Skeletal muscle satellite cell (primary cell): ENCODE data around the gene PPP1R14C.
"Not testable (repeated sequence)": the region's sequence is repeated elsewhere in the genome, so short reads cannot be mapped to it uniquely, and the experiment has no call there.

ENCODE experiments used
- H3K27me3 ChIP-seq: 2 replicates; pipeline ENCODE4 v1.7.0; 2013; ENCODE audit warnings: low read length; ENCODE audit not compliant: control insufficient read depth, insufficient read depth
- H3K36me3 ChIP-seq: 2 replicates; pipeline ENCODE4 v1.7.0; 2013; ENCODE audit warnings: mild to moderate bottlenecking, control low read depth, low read length; ENCODE audit not compliant: insufficient read depth
- H3K4me1 ChIP-seq: 2 replicates; pipeline ENCODE4 v1.7.0; 2013; ENCODE audit warnings: low read length; ENCODE audit not compliant: control insufficient read depth, insufficient read depth
- H3K4me2 ChIP-seq: 2 replicates; pipeline ENCODE4 v1.7.0; 2013; ENCODE audit warnings: mild to moderate bottlenecking, low read length
- H3K4me3 ChIP-seq: 2 replicates; pipeline ENCODE4 v1.7.0; 2013; ENCODE audit warnings: low read length
- H3K9ac ChIP-seq: 2 replicates; pipeline ENCODE4 v1.7.0; 2013; ENCODE audit warnings: mild to moderate bottlenecking, low read depth, low read length, moderate library complexity
- H3K9me3 ChIP-seq: replicated peaks from 2 replicates; pipeline ENCODE4 v1.7.0; 2013; ENCODE audit warnings: mild to moderate bottlenecking, control low read depth, low read length

The PPP1R14C gene

GRCh38 chr6:150184850-150185731, 42.2 kb downstream of the PPP1R14C start:
- no peak overlapping the region for H3K9ac ChIP-seq
- H3K4me2 ChIP-seq = no peak overlapping the region
- H3K27me3 ChIP-seq = no peaks in the 10 kb centered on the region
- H3K4me3 ChIP-seq = no peak overlapping the region
- no peaks in the 10 kb centered on the region for H3K36me3 ChIP-seq
- no peaks in the 10 kb centered on the region for H3K4me1 ChIP-seq
- H3K9me3 ChIP-seq = no peaks in the 10 kb centered on the region

GRCh38 chr6:150185732-150186117, 42.9 kb downstream of the PPP1R14C start:
- H3K9me3 ChIP-seq = no peaks in the 10 kb centered on the region
- H3K27me3 ChIP-seq = no peaks in the 10 kb centered on the region
- no peak overlapping the region for H3K4me3 ChIP-seq
- H3K36me3 ChIP-seq = no peaks in the 10 kb centered on the region
- H3K9ac ChIP-seq = no peak overlapping the region
- no peaks in the 10 kb centered on the region for H3K4me1 ChIP-seq
- H3K4me2 ChIP-seq = no peak overlapping the region

- no peaks in the 10 kb centered on the region for H3K36me3 ChIP-seq
- no peak overlapping the region for H3K9ac ChIP-seq
- no peaks in the 10 kb centered on the region for H3K4me1 ChIP-seq
- no peaks in the 10 kb centered on the region for H3K27me3 ChIP-seq
- H3K4me3 ChIP-seq = no peak overlapping the region
- H3K4me2 ChIP-seq = no peak overlapping the region
- H3K9me3 ChIP-seq = no peaks in the 10 kb centered on the region
Measured at GRCh38 chr6:150186129-150186898, 43.5 kb downstream of the PPP1R14C start.

- H3K9ac ChIP-seq, H3K36me3 ChIP-seq, H3K4me2 ChIP-seq, H3K4me3 ChIP-seq, H3K4me1 ChIP-seq, H3K9me3 ChIP-seq, H3K27me3 ChIP-seq: not testable (repeated sequence)
Measured at GRCh38 chr6:150187433-150187832, 44.6 kb downstream of the PPP1R14C start.

GRCh38 chr6:150189122-150189521, 46.3 kb downstream of the PPP1R14C start:
- no peak overlapping the region for H3K9ac ChIP-seq
- H3K4me3 ChIP-seq = no peak overlapping the region
- H3K4me2 ChIP-seq = no peak overlapping the region

GRCh38 chr6:150191809-150192208, 49.0 kb downstream of the PPP1R14C start:
- H3K27me3 ChIP-seq = no peaks in the 10 kb centered on the region
- no peak overlapping the region for H3K9ac ChIP-seq
- peaks cover 5% of the 10 kb centered on the region for H3K4me1 ChIP-seq
- no peak overlapping the region for H3K4me3 ChIP-seq
- H3K9me3 ChIP-seq = no peaks in the 10 kb centered on the region
- no peak overlapping the region for H3K4me2 ChIP-seq
- H3K36me3 ChIP-seq = no peaks in the 10 kb centered on the region

More at GRCh38 chr6:150189122-150189521, 46.3 kb downstream of the PPP1R14C start:
- Histone ChIP-seq H3K27me3 (no peaks in the 10 kb centered on the region), H3K4me1 (peaks cover 5% of the 10 kb centered on the region), H3K36me3 (no peaks in the 10 kb centered on the region), H3K9me3 (no peaks in the 10 kb centered on the region)

GRCh38 chr6:150194195-150194594, 51.4 kb downstream of the PPP1R14C start:
- H3K4me3 ChIP-seq = no peak overlapping the region
- no peak overlapping the region for H3K9ac ChIP-seq
- H3K4me2 ChIP-seq = no peak overlapping the region
- H3K4me1 ChIP-seq = peaks cover 5% of the 10 kb centered on the region
- no peaks in the 10 kb centered on the region for H3K36me3 ChIP-seq
- peaks cover 4% of the 10 kb centered on the region for H3K27me3 ChIP-seq
- H3K9me3 ChIP-seq = no peaks in the 10 kb centered on the region

- Histone ChIP-seq H3K36me3 (no peaks in the 10 kb centered on the region), H3K4me1 (peaks cover 5% of the 10 kb centered on the region), H3K4me2 (no peak overlapping the region), H3K9ac (no peak overlapping the region), H3K9me3 (no peaks in the 10 kb centered on the region), H3K27me3 (peaks cover 4% of the 10 kb centered on the region), H3K4me3 (no peak overlapping the region)
Measured at GRCh38 chr6:150195996-150196417, 53.2 kb downstream of the PPP1R14C start.

GRCh38 chr6:150196942-150197745, 54.3 kb downstream of the PPP1R14C start:
- no peaks in the 10 kb centered on the region for H3K4me1 ChIP-seq
- no peaks in the 10 kb centered on the region for H3K36me3 ChIP-seq
- no peak overlapping the region for H3K9ac ChIP-seq
- H3K4me3 ChIP-seq = no peak overlapping the region
- no peak overlapping the region for H3K4me2 ChIP-seq
- H3K27me3 ChIP-seq = peaks cover 9% of the 10 kb centered on the region
- no peaks in the 10 kb centered on the region for H3K9me3 ChIP-seq

GRCh38 chr6:150198532-150198931, 55.7 kb downstream of the PPP1R14C start:
- no peak overlapping the region for H3K9ac ChIP-seq

GRCh38 chr6:150199241-150199640, 56.4 kb downstream of the PPP1R14C start:
- Histone ChIP-seq H3K4me3 (no peak overlapping the region), H3K36me3 (no peaks in the 10 kb centered on the region), H3K9me3 (no peaks in the 10 kb centered on the region), H3K9ac (no peak overlapping the region), H3K4me2 (no peak overlapping the region), H3K4me1 (peaks cover 6% of the 10 kb centered on the region), H3K27me3 (peaks cover 23% of the 10 kb centered on the region)

More at GRCh38 chr6:150198532-150198931, 55.7 kb downstream of the PPP1R14C start:
- H3K4me2 ChIP-seq = no peak overlapping the region
- H3K4me1 ChIP-seq = peaks cover 6% of the 10 kb centered on the region
- H3K9me3 ChIP-seq = no peaks in the 10 kb centered on the region
- peaks cover 16% of the 10 kb centered on the region for H3K27me3 ChIP-seq
- H3K4me3 ChIP-seq = no peak overlapping the region
- H3K36me3 ChIP-seq = no peaks in the 10 kb centered on the region
